CD14-positive monocyte (primary cell): ENCODE data around the gene C2. TPM values are rescaled to one million over a fixed set of nuclear protein-coding genes. Genes with fewer than 3 reads are reported as not detected.
A peak's percentile ranks its signal among the peaks of the same experiment; 100 is the strongest.

ENCODE experiments used
- DNase-seq, 3 donors: peaks; one replicate each; pipeline ENCODE4 v3.0.0-alpha.2; 2011 to 2022
- H2AFZ ChIP-seq: 2 replicates; pipeline ENCODE4 v1.6.0; 2012; ENCODE audit warnings: mild to moderate bottlenecking, low read depth, low read length, inconsistent platforms; ENCODE audit not compliant: insufficient read depth, poor library complexity, severe bottlenecking
- H3K27ac ChIP-seq, 2 donors: 1 replicate in 1 of 2; 2 replicates in 1 of 2; pipeline ENCODE4 v1.5.1; 2012 to 2013; ENCODE audit warnings: low read length in 2 of 2, control low read depth in 1 of 2, inconsistent platforms in 1 of 2, low read depth in 1 of 2, mild to moderate bottlenecking in 1 of 2
- H3K27me3 ChIP-seq, 2 donors: one replicate each; pipeline versions ENCODE4 v1.6.0 to v1.6.1; 2011 to 2013; ENCODE audit warnings: low read length in 2 of 2; ENCODE audit not compliant: control insufficient read depth in 2 of 2, insufficient read depth in 2 of 2
- H3K36me3 ChIP-seq, 2 donors: replicated peaks in 1 of 2; 1 replicate in 1 of 2; 2 replicates in 1 of 2; pipeline versions ENCODE4 v1.5.1 to v1.6.1; 2012 to 2013; ENCODE audit warnings: low read length in 2 of 2, control low read depth in 1 of 2, inconsistent platforms in 1 of 2, mild to moderate bottlenecking in 1 of 2; ENCODE audit not compliant: insufficient read depth in 2 of 2, control insufficient read depth in 1 of 2
- H3K4me1 ChIP-seq, 2 donors: 1 replicate in 1 of 2; 2 replicates in 1 of 2; pipeline versions ENCODE4 v1.5.1 to v1.6.1; 2012 to 2013; ENCODE audit warnings: low read length in 2 of 2, control low read depth in 1 of 2, inconsistent platforms in 1 of 2, mild to moderate bottlenecking in 1 of 2, moderate library complexity in 1 of 2; ENCODE audit not compliant: insufficient read depth in 2 of 2, control insufficient read depth in 1 of 2
- H3K4me2 ChIP-seq: replicated peaks from 2 replicates; pipeline ENCODE3; 2012; ENCODE audit warnings: low read length, moderate library complexity, mild to moderate bottlenecking; ENCODE audit not compliant: poor library complexity, severe bottlenecking; ENCODE audit errors: extremely low read depth
- H3K4me3 ChIP-seq, 3 experiments: fragments of 200-600 bp in 1 of 3; sonication (generic) in 1 of 3; replicated peaks in 1 of 3; 1 replicate in 2 of 3; 2 replicates in 1 of 3; pipeline ENCODE4 v1.5.1; 2011 to 2013; ENCODE audit warnings: low read length in 3 of 3, mild to moderate bottlenecking in 3 of 3, control low read depth in 2 of 3, low read depth in 2 of 3, inconsistent platforms in 1 of 3, moderate library complexity in 1 of 3
- H3K79me2 ChIP-seq: 2 replicates; pipeline ENCODE4 v1.6.0; 2012; ENCODE audit warnings: mild to moderate bottlenecking, control low read depth, inconsistent platforms, low read length, moderate library complexity; ENCODE audit not compliant: insufficient read depth
- H3K9ac ChIP-seq: 2 replicates; pipeline ENCODE4 v1.6.0; 2017; ENCODE audit warnings: low read length, mild to moderate bottlenecking; ENCODE audit not compliant: insufficient read depth, poor library complexity, severe bottlenecking
- H3K9me3 ChIP-seq, 2 donors: replicated peaks in 1 of 2; 1 replicate in 1 of 2; 2 replicates in 1 of 2; pipeline versions ENCODE4 v1.5.1 to v1.6.1; 2012 to 2013; ENCODE audit warnings: low read length in 2 of 2, control low read depth in 1 of 2; ENCODE audit not compliant: control insufficient read depth in 1 of 2, insufficient read depth in 1 of 2
- H4K20me1 ChIP-seq: 2 replicates; pipeline ENCODE4 v1.6.0; 2012; ENCODE audit warnings: mild to moderate bottlenecking, low read length, control low read depth, moderate library complexity; ENCODE audit not compliant: insufficient read depth
- H3K27ac Mint-ChIP-seq, 7 donors: one replicate each; pipeline ENCODE4 v1.8.0; 2020; ENCODE audit warnings: mild to moderate bottlenecking in 7 of 7, mixed read lengths in 7 of 7, moderate library complexity in 6 of 7, inconsistent platforms in 2 of 7
- H3K27me3 Mint-ChIP-seq, 3 donors: one replicate each; pipeline ENCODE4 v1.8.0; 2021 to 2022; ENCODE audit warnings: low read depth in 3 of 3, mild to moderate bottlenecking in 3 of 3, mixed read lengths in 3 of 3, moderate library complexity in 3 of 3, inconsistent platforms in 1 of 3
- H3K36me3 Mint-ChIP-seq, 2 donors: one replicate each; pipeline ENCODE4 v1.8.0; 2020; ENCODE audit warnings: mixed read lengths in 2 of 2, inconsistent platforms in 1 of 2, mild to moderate bottlenecking in 1 of 2
- H3K4me1 Mint-ChIP-seq: one replicate; pipeline ENCODE4 v1.8.0; 2020; ENCODE audit warnings: mild to moderate bottlenecking, mixed read lengths
- H3K4me3 Mint-ChIP-seq, 2 donors: one replicate each; pipeline ENCODE4 v1.8.0; 2020; ENCODE audit warnings: mild to moderate bottlenecking in 2 of 2, mixed read lengths in 2 of 2, moderate library complexity in 1 of 2
- H3K9me3 Mint-ChIP-seq, 7 donors: one replicate each; pipeline ENCODE4 v1.8.0; 2020 to 2022; ENCODE audit warnings: mixed read lengths in 7 of 7, mild to moderate bottlenecking in 6 of 7, moderate library complexity in 6 of 7, inconsistent platforms in 2 of 7
- CTCF ChIP-seq: fragments of 200-600 bp; IDR thresholded peaks from one replicate; pipeline ENCODE4 v1.8.0; 2022; ENCODE audit warnings: antibody characterized with exemption, mild to moderate bottlenecking
- WGBS: methylation state at CpG from one replicate; pipeline ENCODE4 v1.1.5; 2013; ENCODE audit warnings: missing lambda C conversion rate; ENCODE audit not compliant: insufficient coverage; 5-methylcytosine and 5-hydroxymethylcytosine counted together
- intact Hi-C, 2 donors: fragments of 100-400 bp; cut with micrococcal nuclease; formaldehyde crosslinking; loops; one replicate each; pipeline versions ENCODE4 v1.15.0 to v1.15.1; 2023
- polyA plus RNA-seq, 3 donors: library from polyadenylated mRNA; depleted of rRNA in 1 of 3; unstranded in 2 of 3; stranded (reverse) in 1 of 3; fragments of 300-500 nt in 2 of 3; fragments of >200 nt in 1 of 3; fragmentation: Illumina TruSeq in 2 of 3; gene quantifications; 1 replicate in 2 of 3; 2 replicates in 1 of 3; pipeline ENCODE4 v1.2.3, GENCODE V29; 2012 to 2021

The C2 gene
- polyA plus RNA-seq, 3 donors: 5.4 to 7.2 (median 6.5) TPM

DNA sequence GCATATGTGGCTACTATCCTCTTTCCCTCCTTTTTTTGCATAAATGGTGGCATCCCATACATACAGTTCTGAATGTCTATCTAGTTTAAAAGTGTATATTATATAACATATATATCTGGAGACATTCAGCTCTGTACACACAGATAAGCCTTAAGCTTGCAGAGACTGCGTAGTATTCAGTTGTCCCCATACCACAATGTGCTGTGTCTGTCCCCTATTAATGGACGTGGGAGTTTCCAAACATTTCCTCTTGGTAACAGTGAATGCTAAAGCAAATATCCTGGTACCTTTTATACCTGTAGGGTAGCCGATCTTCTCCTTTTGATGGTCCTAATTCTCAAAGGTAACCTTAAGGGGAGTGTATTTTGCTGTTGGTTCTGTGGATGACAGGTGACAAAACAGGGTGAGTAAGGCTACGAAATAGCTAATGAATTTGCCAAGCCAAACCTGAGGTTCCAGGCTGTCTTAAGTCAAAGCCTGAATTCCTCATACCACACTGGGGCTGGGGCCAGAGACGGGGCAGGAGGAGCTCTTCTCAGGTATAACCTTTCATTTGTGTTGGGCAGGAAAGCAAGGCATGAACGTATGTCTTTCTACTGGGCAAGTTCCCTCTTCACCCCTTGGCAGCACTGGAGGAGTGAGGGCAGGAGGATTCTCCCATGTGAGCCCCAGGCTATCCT is 7.8 kb upstream of the C2 start:
- 96% methylated on average over 3 of the region's 6 CpGs for WGBS
- H3K4me2 ChIP-seq: no peak overlapping the region

DNA sequence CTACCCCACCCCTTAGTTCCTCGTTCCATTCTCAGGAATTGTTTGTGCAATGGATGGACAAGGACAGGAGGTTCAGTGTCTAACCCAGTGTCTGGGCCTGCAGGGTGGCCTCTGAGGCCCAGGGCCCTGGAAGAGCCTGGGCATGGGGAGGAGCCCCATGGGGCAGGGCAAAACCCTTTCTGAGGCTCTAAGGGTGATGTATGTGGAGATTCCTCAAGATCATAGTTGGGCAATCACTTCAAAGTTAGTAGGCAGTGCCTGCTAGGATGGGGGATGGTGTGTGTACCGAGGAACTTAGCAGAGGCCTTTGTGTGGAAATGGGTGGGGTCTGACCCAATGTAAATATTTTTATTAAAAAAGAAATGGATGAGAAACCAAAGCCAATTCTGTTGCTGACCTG is 6.7 kb upstream of the C2 start:
- 10% methylated on average over 2 of the region's 2 CpGs for WGBS
- Histone ChIP-seq H3K9ac (no peak overlapping the region), H3K9me3 (no peaks in the 10 kb centered on the region), H3K27ac (peak overlapping the region in 1 of 2 donors; percentile 59), H3K36me3 (no peaks in the 10 kb centered on the region), H3K4me3 (no peak overlapping the region), H3K4me2 (no peak overlapping the region), H2AFZ (peak overlapping the region; percentile 83), H3K79me2 (no peaks in the 10 kb centered on the region), H4K20me1 (no peaks in the 10 kb centered on the region), H3K27me3 (no peaks in the 10 kb centered on the region), H3K4me1 (peaks cover 8 to 14% of the 10 kb centered on the region in 2 donors)
- Mint-ChIP-seq H3K9me3 (peaks cover 0 to 2% (median 0%) of the 10 kb centered on the region in 7 donors), H3K4me1 (peaks cover 14% of the 10 kb centered on the region), H3K27me3 (peaks cover 0 to 3% (median 0%) of the 10 kb centered on the region in 3 donors), H3K4me3 (no peak overlapping the region), H3K27ac (peak overlapping the region in 3 of 7 donors; percentile 6 to 72 (median 58)), H3K36me3 (no peaks in the 10 kb centered on the region)
- intact Hi-C loops: no loop called here
- TF ChIP-seq CTCF: no peak
- peak in 2 of 3 donors; percentile 17 to 62 for DNase-seq

More for the DNA sequence above, 7.8 kb upstream of the C2 start:
- Histone ChIP-seq H3K27me3 (no peaks in the 10 kb centered on the region), H3K36me3 (no peaks in the 10 kb centered on the region), H3K27ac (peak overlapping the region in 1 of 2 donors; percentile 59), H3K4me3 (no peak overlapping the region), H3K9ac (no peak overlapping the region), H3K4me1 (peaks cover 8 to 14% of the 10 kb centered on the region in 2 donors), H2AFZ (peak overlapping the region; percentile 83), H3K79me2 (no peaks in the 10 kb centered on the region), H4K20me1 (no peaks in the 10 kb centered on the region), H3K9me3 (no peaks in the 10 kb centered on the region)
- no peak for DNase-seq
- Mint-ChIP-seq H3K4me1 (peaks cover 12% of the 10 kb centered on the region), H3K27me3 (peaks cover 0 to 3% (median 3%) of the 10 kb centered on the region in 3 donors), H3K27ac (peak overlapping the region in 1 of 7 donors; percentile 25), H3K4me3 (no peak overlapping the region), H3K36me3 (no peaks in the 10 kb centered on the region), H3K9me3 (no peaks in the 10 kb centered on the region)
- no peak for TF ChIP-seq CTCF
- intact Hi-C loops: no loop called here
